WTC11 (cell line): Measurements from ENCODE around the gene DNAJC17. TPM values are rescaled to one million over a fixed set of nuclear protein-coding genes. Genes with fewer than 3 reads are reported as not detected.
A peak's percentile ranks its signal among the peaks of the same experiment; 100 is the strongest.

Experiments used
- ATAC-seq: fragments of 200-7000 bp; cut with Tn5 transposase; 2 replicates; pipeline ENCODE4 v1.10.0; 2021; ENCODE audit warnings: mild to moderate bottlenecking, moderate library complexity
- CTCF ChIA-PET: fragments of 300-600 bp; sonication (Branson Sonifier 250); formaldehyde crosslinking; loops from one replicate; lab custom pipeline; 2021; ENCODE audit warnings: antibody characterized with exemption; lab: Charles Lee
- POLR2A ChIA-PET: fragments of 350-600 bp; sonication (Branson Sonifier 250); formaldehyde crosslinking; loops from one replicate; lab custom pipeline; 2021; ENCODE audit warnings: antibody characterized with exemption; lab: Charles Lee
- DNase-seq: peaks from one replicate; pipeline ENCODE4 v3.0.0; 2021; ENCODE audit warnings: low spot score
- H3K27ac Mint-ChIP-seq: 2 replicates; pipeline ENCODE4 v1.8.0; 2021; ENCODE audit warnings: mixed read lengths
- H3K27me3 Mint-ChIP-seq: 2 replicates; pipeline ENCODE4 v1.8.0; 2021; ENCODE audit warnings: low read depth, mild to moderate bottlenecking, moderate library complexity, mixed read lengths
- H3K36me3 Mint-ChIP-seq: 2 replicates; pipeline ENCODE4 v1.8.0; 2021; ENCODE audit warnings: mixed read lengths
- H3K4me1 Mint-ChIP-seq: 2 replicates; pipeline ENCODE4 v1.8.0; 2022; ENCODE audit warnings: mixed read lengths
- H3K4me3 Mint-ChIP-seq: 2 replicates; pipeline ENCODE4 v1.8.0; 2021; ENCODE audit warnings: mild to moderate bottlenecking, moderate library complexity, mixed read lengths
- H3K9me3 Mint-ChIP-seq: 2 replicates; pipeline ENCODE4 v1.8.0; 2021; ENCODE audit warnings: mixed read lengths
- ATF1 ChIP-seq: sonication (generic); formaldehyde crosslinking; IDR thresholded peaks from 2 replicates; pipeline ENCODE4 v1.8.1; 2023; ENCODE audit warnings: mild to moderate bottlenecking, moderate library complexity, missing genetic modification reagents
- CREB1 ChIP-seq: sonication (generic); formaldehyde crosslinking; IDR thresholded peaks from 2 replicates; pipeline ENCODE4 v1.8.0; 2023; ENCODE audit warnings: mild to moderate bottlenecking, missing genetic modification reagents
- ELF4 ChIP-seq: sonication (generic); formaldehyde crosslinking; IDR thresholded peaks from 2 replicates; pipeline ENCODE4 v1.8.1; 2022; ENCODE audit warnings: low read depth, mild to moderate bottlenecking, moderate library complexity, missing genetic modification reagents
- EMX1 ChIP-seq: fragments of 250-450 bp; sonication (Bioruptor Pico); IDR thresholded peaks from 2 replicates; pipeline ENCODE4 v1.8.0; 2021; ENCODE audit warnings: mild to moderate bottlenecking
- ETV6 ChIP-seq: sonication (generic); formaldehyde crosslinking; IDR thresholded peaks from 2 replicates; pipeline ENCODE4 v1.8.1; 2022; ENCODE audit warnings: mild to moderate bottlenecking, missing genetic modification reagents
- FOXJ3 ChIP-seq: sonication (generic); formaldehyde crosslinking; IDR thresholded peaks from 2 replicates; pipeline ENCODE4 v1.9.0; 2021; ENCODE audit warnings: missing genetic modification reagents, mild to moderate bottlenecking, borderline replicate concordance
- FOXP1 ChIP-seq: sonication (generic); formaldehyde crosslinking; IDR thresholded peaks from 2 replicates; pipeline ENCODE4 v1.8.0; 2022; ENCODE audit warnings: missing genetic modification reagents, mild to moderate bottlenecking, moderate library complexity, borderline replicate concordance
- GRHL2 ChIP-seq: fragments of 250-450 bp; sonication (Bioruptor Pico); IDR thresholded peaks from 2 replicates; pipeline ENCODE4 v1.8.0; 2022; ENCODE audit warnings: mild to moderate bottlenecking, moderate library complexity; ENCODE audit not compliant: insufficient replicate concordance, severe bottlenecking
- MYBL2 ChIP-seq: sonication (generic); formaldehyde crosslinking; IDR thresholded peaks from 2 replicates; pipeline ENCODE4 v1.8.1; 2023; ENCODE audit warnings: mild to moderate bottlenecking, moderate library complexity, missing genetic modification reagents
- NFATC4 ChIP-seq: fragments of 250-450 bp; sonication (Bioruptor Pico); IDR thresholded peaks from 2 replicates; pipeline ENCODE4 v1.9.0; 2021; ENCODE audit warnings: mild to moderate bottlenecking
- NFE2L1 ChIP-seq: sonication (generic); formaldehyde crosslinking; IDR thresholded peaks from 2 replicates; pipeline ENCODE4 v1.8.1; 2023; ENCODE audit warnings: missing genetic modification reagents
- NR2C2 ChIP-seq: sonication (generic); formaldehyde crosslinking; IDR thresholded peaks from 2 replicates; pipeline ENCODE4 v1.8.0; 2022; ENCODE audit warnings: mild to moderate bottlenecking, missing genetic modification reagents
- PRRX2 ChIP-seq: fragments of 250-450 bp; sonication (Bioruptor Pico); IDR thresholded peaks from 2 replicates; pipeline ENCODE4 v1.8.0; 2021; ENCODE audit warnings: mild to moderate bottlenecking
- TEAD4 ChIP-seq: sonication (generic); formaldehyde crosslinking; IDR thresholded peaks from 2 replicates; pipeline ENCODE4 v1.8.0; 2022; ENCODE audit warnings: mild to moderate bottlenecking, missing genetic modification reagents
- ZNF281 ChIP-seq: sonication (generic); formaldehyde crosslinking; IDR thresholded peaks from 2 replicates; pipeline ENCODE4 v1.8.0; 2023; ENCODE audit warnings: mild to moderate bottlenecking, missing genetic modification reagents
- ZNF423 ChIP-seq: fragments of 250-450 bp; sonication (Bioruptor Pico); IDR thresholded peaks from 2 replicates; pipeline ENCODE4 v2.1.2; 2022; ENCODE audit warnings: mild to moderate bottlenecking, moderate library complexity
- ZNF671 ChIP-seq: fragments of 250-450 bp; sonication (Bioruptor Pico); IDR thresholded peaks from 2 replicates; pipeline ENCODE4 v1.8.0; 2021; ENCODE audit warnings: mild to moderate bottlenecking
- ZSCAN18 ChIP-seq: fragments of 250-450 bp; sonication (Bioruptor Pico); IDR thresholded peaks from 2 replicates; pipeline ENCODE4 v2.1.2; 2022; ENCODE audit warnings: mild to moderate bottlenecking, moderate library complexity
- total RNA-seq: library from RNA; stranded (reverse); gene quantifications from 3 replicates; pipeline ENCODE4 v1.2.3, GENCODE V29; 2021
- TF ChIP-seq, protein P1 (sequence below): fragments of 250-450 bp; sonication (Bioruptor Pico); IDR thresholded peaks from 2 replicates; pipeline ENCODE4 v1.9.0; 2021; ENCODE audit warnings: mild to moderate bottlenecking
- TF ChIP-seq, protein P2 (sequence below): sonication (generic); formaldehyde crosslinking; IDR thresholded peaks from 2 replicates; pipeline ENCODE4 v1.8.0; 2022; ENCODE audit warnings: mild to moderate bottlenecking, missing genetic modification reagents

The DNAJC17 gene
- total RNA-seq, 1 experiment from 2014 or later: 49.8 TPM

DNA sequence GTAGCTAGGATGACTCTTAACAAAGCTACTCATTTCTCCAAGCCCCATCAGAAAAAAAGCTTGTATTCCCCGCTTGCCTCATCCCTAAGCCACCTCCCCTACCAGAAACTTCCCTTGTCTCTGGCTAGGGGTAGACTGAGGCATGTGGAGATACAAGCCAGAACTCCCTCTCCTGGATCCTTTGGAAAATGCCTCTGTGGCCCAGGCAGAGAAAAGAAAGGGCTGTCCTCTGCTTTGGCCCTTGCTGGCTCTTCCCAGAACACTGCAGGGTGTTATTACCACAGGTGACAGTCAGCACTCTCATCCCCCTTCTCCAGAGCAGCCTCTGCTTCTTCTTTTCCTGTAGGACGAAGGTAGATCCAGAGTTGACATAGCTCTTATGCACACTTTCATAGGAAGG lies 67.4 kb downstream of the DNAJC17 start (continued):
- no peak for TF ChIP-seq ATF1
- no peak for TF ChIP-seq ZNF423 (CRISPR knock-in tag)
- TF ChIP-seq NFE2L1 (CRISPR knock-in tag): no peak

DNA sequence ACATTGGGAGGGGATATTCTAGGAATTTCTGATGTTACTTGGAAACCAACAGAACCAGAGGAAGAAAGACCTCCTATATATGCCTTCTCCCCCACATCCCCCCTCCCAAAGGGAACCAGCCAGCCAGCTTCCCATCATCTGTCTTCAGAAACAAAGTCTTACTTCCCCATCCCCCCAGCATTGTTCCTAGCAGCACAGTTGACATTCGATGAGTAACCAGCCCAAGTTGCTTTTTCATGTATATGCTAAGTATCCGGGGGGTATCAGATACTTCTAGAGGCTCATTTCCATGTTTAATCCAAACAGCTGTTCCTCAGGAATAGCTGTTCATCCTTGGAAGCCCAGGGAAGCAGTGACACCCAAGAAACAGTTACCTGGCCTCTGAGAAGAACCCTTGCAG lies 68.2 kb downstream of the DNAJC17 start:
- Mint-ChIP-seq H3K4me3 (peak overlapping the region; percentile 13; the same call in 1 of the 2 replicates), H3K36me3 (peaks cover 29% of the 10 kb centered on the region), H3K9me3 (no peaks in the 10 kb centered on the region)
- TF ChIP-seq EMX1 (CRISPR knock-in tag) (no peak), ZNF281 (CRISPR knock-in tag) (0 out of 2 replicates have a peak, but pooled peaks have one; percentile 26)
- TF ChIP-seq, all 79 proteins: peak for 1
- H3K4me1 Mint-ChIP-seq: peaks cover 43% of the 10 kb centered on the region
- CTCF ChIA-PET: interaction anchor here (0.9 to 3.2 kb wide), 26 partner anchors 8 to 492 kb away, joined by 3 to 16 read pairs (median 4); partner anchors contain the start of genes CHP1, DNAJC17, EXD1 and GCHFR
- POLR2A ChIA-PET: interaction anchor here (0.6 to 1.8 kb wide), 4 partner anchors 25 to 62 kb away, joined by 3 to 8 read pairs (median 4); partner anchors contain the start of gene GCHFR
- peak; percentile 63 for ATAC-seq
- no peaks in the 10 kb centered on the region for H3K27me3 Mint-ChIP-seq
- DNase-seq: peak; percentile 20
- peak overlapping the region; percentile 91 for H3K27ac Mint-ChIP-seq

- ChIA-PET CTCF (interaction anchor here (1.1 to 2.9 kb wide), 5 partner anchors 10 to 157 kb away, joined by 3 to 16 read pairs (median 9); partner anchors contain the start of genes GCHFR and VPS18), POLR2A (no interaction called here)
- DNase-seq (no peak), ATAC-seq (no peak)
- Mint-ChIP-seq H3K4me3 (no peak overlapping the region), H3K4me1 (peaks cover 43% of the 10 kb centered on the region), H3K27me3 (no peaks in the 10 kb centered on the region), H3K27ac (peak overlapping the region; percentile 74; the same call in 1 of the 2 replicates), H3K36me3 (peaks cover 29% of the 10 kb centered on the region), H3K9me3 (no peaks in the 10 kb centered on the region)
- TF ChIP-seq FOXP1 (CRISPR knock-in tag) (no peak), ETV6 (CRISPR knock-in tag) (no peak), FOXJ3 (no peak), ELF4 (CRISPR knock-in tag) (no peak), MYBL2 (CRISPR knock-in tag) (no peak), ZSCAN18 (CRISPR knock-in tag) (no peak), GRHL2 (CRISPR knock-in tag) (no peak), TEAD4 (no peak), PRRX2 (no peak), NR2C2 (no peak), CREB1 (no peak), NFATC4 (CRISPR knock-in tag) (no peak), ZNF671 (CRISPR knock-in tag) (no peak)
- TF ChIP-seq, protein P1, sequence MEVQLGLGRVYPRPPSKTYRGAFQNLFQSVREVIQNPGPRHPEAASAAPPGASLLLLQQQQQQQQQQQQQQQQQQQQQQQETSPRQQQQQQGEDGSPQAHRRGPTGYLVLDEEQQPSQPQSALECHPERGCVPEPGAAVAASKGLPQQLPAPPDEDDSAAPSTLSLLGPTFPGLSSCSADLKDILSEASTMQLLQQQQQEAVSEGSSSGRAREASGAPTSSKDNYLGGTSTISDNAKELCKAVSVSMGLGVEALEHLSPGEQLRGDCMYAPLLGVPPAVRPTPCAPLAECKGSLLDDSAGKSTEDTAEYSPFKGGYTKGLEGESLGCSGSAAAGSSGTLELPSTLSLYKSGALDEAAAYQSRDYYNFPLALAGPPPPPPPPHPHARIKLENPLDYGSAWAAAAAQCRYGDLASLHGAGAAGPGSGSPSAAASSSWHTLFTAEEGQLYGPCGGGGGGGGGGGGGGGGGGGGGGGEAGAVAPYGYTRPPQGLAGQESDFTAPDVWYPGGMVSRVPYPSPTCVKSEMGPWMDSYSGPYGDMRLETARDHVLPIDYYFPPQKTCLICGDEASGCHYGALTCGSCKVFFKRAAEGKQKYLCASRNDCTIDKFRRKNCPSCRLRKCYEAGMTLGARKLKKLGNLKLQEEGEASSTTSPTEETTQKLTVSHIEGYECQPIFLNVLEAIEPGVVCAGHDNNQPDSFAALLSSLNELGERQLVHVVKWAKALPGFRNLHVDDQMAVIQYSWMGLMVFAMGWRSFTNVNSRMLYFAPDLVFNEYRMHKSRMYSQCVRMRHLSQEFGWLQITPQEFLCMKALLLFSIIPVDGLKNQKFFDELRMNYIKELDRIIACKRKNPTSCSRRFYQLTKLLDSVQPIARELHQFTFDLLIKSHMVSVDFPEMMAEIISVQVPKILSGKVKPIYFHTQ (CRISPR knock-in tag): no peak
- TF ChIP-seq, protein P2, sequence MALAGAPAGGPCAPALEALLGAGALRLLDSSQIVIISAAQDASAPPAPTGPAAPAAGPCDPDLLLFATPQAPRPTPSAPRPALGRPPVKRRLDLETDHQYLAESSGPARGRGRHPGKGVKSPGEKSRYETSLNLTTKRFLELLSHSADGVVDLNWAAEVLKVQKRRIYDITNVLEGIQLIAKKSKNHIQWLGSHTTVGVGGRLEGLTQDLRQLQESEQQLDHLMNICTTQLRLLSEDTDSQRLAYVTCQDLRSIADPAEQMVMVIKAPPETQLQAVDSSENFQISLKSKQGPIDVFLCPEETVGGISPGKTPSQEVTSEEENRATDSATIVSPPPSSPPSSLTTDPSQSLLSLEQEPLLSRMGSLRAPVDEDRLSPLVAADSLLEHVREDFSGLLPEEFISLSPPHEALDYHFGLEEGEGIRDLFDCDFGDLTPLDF (CRISPR knock-in tag): no peak
These were observed 70.2 kb downstream of the DNAJC17 start for GRCh38 chr15:40737048-40737447.
